WTC11 (cell line): Measurements from ENCODE around the gene DNAJC24.

Experiments used
- CREB1 ChIP-seq: sonication (generic); formaldehyde crosslinking; IDR thresholded peaks from 2 replicates; pipeline ENCODE4 v1.8.0; 2023; ENCODE audit warnings: mild to moderate bottlenecking, missing genetic modification reagents
- JUN ChIP-seq: sonication (generic); formaldehyde crosslinking; IDR thresholded peaks from 2 replicates; pipeline ENCODE4 v1.8.0; 2023; ENCODE audit warnings: mild to moderate bottlenecking, missing genetic modification reagents
- TP53 ChIP-seq: sonication (generic); formaldehyde crosslinking; IDR thresholded peaks from 2 replicates; pipeline ENCODE4 v1.8.1; 2023; ENCODE audit warnings: mild to moderate bottlenecking, missing genetic modification reagents
- ZNF396 ChIP-seq: fragments of 250-450 bp; sonication (Bioruptor Pico); IDR thresholded peaks from 2 replicates; pipeline ENCODE4 v1.8.0; 2021; ENCODE audit warnings: mild to moderate bottlenecking, moderate library complexity, borderline replicate concordance
- TF ChIP-seq, protein P1 (sequence below): fragments of 200-600 bp; IDR thresholded peaks from 2 replicates; pipeline ENCODE4 v1.8.0; 2022; ENCODE audit warnings: antibody characterized with exemption
- TF ChIP-seq, protein P2 (sequence below): sonication (generic); formaldehyde crosslinking; IDR thresholded peaks from 2 replicates; pipeline ENCODE4 v1.8.1; 2022; ENCODE audit warnings: low read depth, mild to moderate bottlenecking, moderate library complexity, missing genetic modification reagents, borderline replicate concordance
- TF ChIP-seq, protein P3 (sequence below): sonication (generic); formaldehyde crosslinking; IDR thresholded peaks from 2 replicates; pipeline ENCODE4 v1.8.0; 2022; ENCODE audit warnings: mild to moderate bottlenecking, missing genetic modification reagents
- TF ChIP-seq, protein P4 (sequence below): sonication (generic); formaldehyde crosslinking; IDR thresholded peaks from 2 replicates; pipeline ENCODE4 v1.8.0; 2022; ENCODE audit warnings: mild to moderate bottlenecking, missing genetic modification reagents

DNA sequence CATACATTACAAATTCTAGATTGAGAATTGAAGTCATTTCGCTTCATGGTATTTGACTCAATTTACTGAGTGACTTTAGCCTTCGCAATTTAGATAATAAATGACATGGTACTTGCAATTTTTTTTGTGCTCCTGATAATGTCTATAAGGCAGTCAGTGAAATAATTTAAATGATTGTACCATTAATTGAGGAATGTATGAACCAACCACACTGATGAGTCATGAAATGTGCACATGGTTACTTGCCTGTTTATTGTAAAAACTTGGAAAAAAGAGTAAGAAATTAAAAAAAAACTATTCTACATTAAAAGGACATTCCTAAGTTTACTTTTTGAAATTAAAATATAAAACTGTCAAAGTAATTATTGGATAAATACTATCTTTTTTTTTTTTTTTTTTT, 43.3 kb downstream of the DNAJC24 start:
- TF ChIP-seq, protein P1, sequence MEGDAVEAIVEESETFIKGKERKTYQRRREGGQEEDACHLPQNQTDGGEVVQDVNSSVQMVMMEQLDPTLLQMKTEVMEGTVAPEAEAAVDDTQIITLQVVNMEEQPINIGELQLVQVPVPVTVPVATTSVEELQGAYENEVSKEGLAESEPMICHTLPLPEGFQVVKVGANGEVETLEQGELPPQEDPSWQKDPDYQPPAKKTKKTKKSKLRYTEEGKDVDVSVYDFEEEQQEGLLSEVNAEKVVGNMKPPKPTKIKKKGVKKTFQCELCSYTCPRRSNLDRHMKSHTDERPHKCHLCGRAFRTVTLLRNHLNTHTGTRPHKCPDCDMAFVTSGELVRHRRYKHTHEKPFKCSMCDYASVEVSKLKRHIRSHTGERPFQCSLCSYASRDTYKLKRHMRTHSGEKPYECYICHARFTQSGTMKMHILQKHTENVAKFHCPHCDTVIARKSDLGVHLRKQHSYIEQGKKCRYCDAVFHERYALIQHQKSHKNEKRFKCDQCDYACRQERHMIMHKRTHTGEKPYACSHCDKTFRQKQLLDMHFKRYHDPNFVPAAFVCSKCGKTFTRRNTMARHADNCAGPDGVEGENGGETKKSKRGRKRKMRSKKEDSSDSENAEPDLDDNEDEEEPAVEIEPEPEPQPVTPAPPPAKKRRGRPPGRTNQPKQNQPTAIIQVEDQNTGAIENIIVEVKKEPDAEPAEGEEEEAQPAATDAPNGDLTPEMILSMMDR: no peak
- TF ChIP-seq, protein P2, sequence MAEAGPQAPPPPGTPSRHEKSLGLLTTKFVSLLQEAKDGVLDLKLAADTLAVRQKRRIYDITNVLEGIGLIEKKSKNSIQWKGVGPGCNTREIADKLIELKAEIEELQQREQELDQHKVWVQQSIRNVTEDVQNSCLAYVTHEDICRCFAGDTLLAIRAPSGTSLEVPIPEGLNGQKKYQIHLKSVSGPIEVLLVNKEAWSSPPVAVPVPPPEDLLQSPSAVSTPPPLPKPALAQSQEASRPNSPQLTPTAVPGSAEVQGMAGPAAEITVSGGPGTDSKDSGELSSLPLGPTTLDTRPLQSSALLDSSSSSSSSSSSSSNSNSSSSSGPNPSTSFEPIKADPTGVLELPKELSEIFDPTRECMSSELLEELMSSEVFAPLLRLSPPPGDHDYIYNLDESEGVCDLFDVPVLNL (CRISPR knock-in tag): no peak
- no peak for TF ChIP-seq ZNF396 (CRISPR knock-in tag)
- TF ChIP-seq, protein P3, sequence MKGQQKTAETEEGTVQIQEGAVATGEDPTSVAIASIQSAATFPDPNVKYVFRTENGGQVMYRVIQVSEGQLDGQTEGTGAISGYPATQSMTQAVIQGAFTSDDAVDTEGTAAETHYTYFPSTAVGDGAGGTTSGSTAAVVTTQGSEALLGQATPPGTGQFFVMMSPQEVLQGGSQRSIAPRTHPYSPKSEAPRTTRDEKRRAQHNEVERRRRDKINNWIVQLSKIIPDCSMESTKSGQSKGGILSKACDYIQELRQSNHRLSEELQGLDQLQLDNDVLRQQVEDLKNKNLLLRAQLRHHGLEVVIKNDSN (CRISPR knock-in tag): no peak
- no peak for TF ChIP-seq TP53 (CRISPR knock-in tag)
- TF ChIP-seq, protein P4, sequence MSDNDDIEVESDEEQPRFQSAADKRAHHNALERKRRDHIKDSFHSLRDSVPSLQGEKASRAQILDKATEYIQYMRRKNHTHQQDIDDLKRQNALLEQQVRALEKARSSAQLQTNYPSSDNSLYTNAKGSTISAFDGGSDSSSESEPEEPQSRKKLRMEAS (CRISPR knock-in tag): no peak
- TF ChIP-seq CREB1 (CRISPR knock-in tag): no peak
- TF ChIP-seq JUN (CRISPR knock-in tag): no peak
